Middle frontal gyrus (tissue), 1 donor: Measurements from ENCODE around the gene TGFBR2.
A peak's percentile ranks its signal among the peaks of the same experiment; 100 is the strongest.

Experiments used
- DNase-seq: peaks from one replicate; pipeline ENCODE4 v3.0.0-alpha.2; 2015; ENCODE audit warnings: low spot score; ENCODE audit errors: extremely low spot score

TGFBR2 gene

DNA sequence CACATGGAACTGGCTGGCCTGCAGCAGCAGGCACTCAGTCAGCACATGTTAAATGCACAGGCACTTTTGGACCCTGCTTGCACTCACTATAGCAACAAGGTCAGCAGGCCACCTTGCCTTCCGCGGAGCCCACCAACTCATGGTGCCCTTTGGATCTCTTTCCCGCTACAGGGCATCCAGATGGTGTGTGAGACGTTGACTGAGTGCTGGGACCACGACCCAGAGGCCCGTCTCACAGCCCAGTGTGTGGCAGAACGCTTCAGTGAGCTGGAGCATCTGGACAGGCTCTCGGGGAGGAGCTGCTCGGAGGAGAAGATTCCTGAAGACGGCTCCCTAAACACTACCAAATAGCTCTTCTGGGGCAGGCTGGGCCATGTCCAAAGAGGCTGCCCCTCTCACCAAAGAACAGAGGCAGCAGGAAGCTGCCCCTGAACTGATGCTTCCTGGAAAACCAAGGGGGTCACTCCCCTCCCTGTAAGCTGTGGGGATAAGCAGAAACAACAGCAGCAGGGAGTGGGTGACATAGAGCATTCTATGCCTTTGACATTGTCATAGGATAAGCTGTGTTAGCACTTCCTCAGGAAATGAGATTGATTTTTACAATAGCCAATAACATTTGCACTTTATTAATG lies 85.0 kb downstream of the TGFBR2 start:
- DNase-seq, result no peak

DNA sequence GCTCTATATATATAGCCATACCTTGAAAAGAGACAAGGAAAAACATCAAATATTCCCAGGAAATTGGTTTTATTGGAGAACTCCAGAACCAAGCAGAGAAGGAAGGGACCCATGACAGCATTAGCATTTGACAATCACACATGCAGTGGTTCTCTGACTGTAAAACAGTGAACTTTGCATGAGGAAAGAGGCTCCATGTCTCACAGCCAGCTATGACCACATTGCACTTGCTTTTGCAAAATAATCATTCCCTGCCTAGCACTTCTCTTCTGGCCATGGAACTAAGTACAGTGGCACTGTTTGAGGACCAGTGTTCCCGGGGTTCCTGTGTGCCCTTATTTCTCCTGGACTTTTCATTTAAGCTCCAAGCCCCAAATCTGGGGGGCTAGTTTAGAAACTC lies 85.5 kb downstream of the TGFBR2 start:
- DNase-seq, result no peak

DNA sequence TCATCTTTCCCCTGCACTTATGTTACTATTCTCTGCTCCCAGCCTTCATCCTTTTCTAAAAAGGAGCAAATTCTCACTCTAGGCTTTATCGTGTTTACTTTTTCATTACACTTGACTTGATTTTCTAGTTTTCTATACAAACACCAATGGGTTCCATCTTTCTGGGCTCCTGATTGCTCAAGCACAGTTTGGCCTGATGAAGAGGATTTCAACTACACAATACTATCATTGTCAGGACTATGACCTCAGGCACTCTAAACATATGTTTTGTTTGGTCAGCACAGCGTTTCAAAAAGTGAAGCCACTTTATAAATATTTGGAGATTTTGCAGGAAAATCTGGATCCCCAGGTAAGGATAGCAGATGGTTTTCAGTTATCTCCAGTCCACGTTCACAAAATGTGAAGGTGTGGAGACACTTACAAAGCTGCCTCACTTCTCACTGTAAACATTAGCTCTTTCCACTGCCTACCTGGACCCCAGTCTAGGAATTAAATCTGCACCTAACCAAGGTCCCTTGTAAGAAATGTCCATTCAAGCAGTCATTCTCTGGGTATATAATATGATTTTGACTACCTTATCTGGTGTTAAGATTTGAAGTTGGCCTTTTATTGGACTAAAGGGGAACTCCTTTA lies 86.2 kb downstream of the TGFBR2 start:
- no peak for DNase-seq

DNA sequence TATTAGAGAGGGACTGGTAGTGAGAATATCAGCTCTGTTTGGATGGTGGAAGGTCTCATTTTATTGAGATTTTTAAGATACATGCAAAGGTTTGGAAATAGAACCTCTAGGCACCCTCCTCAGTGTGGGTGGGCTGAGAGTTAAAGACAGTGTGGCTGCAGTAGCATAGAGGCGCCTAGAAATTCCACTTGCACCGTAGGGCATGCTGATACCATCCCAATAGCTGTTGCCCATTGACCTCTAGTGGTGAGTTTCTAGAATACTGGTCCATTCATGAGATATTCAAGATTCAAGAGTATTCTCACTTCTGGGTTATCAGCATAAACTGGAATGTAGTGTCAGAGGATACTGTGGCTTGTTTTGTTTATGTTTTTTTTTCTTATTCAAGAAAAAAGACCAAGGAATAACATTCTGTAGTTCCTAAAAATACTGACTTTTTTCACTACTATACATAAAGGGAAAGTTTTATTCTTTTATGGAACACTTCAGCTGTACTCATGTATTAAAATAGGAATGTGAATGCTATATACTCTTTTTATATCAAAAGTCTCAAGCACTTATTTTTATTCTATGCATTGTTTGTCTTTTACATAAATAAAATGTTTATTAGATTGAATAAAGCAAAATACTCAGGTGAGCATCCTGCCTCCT lies 87.2 kb downstream of the TGFBR2 start:
- peak; percentile 71 for DNase-seq

DNA sequence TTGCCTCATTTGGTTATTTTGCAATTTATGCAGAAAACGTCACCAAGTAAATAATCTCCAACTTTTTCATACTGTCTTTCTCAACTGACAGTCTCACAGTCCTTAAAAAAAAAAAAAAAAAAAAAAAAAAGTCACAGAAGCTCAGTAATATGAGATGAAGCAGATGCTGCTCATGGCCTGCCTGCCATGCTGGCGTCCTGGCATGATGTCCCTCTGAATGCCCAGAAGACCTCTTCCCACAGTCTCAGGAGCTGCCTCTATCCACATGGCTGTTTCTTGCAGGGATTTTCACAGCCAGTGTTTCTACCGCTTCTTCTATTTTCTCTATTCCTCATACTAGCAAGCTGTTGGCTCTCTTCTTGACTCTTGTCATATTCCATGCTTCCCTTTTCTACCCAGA lies 87.7 kb downstream of the TGFBR2 start:
- DNase-seq, result no peak

DNA sequence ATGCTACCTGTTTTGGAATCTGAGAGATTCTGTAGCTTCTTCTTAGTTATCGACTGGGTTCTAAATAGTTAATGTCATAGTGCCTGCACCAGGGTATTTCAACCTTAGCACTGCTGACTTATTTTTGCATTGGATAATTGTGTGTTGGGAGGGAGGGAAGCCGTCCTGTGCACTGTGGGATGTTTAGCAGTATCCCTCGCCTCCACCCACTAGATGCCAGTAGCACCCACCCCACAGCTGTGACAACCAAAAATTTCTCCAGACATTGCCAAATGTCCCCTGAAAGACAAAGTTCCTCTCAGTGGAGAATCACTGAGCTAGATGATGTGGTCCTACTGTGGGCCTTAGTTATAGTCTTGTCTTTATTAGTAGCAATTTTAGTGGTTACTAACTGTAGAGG lies 88.3 kb downstream of the TGFBR2 start:
- no peak for DNase-seq

DNA sequence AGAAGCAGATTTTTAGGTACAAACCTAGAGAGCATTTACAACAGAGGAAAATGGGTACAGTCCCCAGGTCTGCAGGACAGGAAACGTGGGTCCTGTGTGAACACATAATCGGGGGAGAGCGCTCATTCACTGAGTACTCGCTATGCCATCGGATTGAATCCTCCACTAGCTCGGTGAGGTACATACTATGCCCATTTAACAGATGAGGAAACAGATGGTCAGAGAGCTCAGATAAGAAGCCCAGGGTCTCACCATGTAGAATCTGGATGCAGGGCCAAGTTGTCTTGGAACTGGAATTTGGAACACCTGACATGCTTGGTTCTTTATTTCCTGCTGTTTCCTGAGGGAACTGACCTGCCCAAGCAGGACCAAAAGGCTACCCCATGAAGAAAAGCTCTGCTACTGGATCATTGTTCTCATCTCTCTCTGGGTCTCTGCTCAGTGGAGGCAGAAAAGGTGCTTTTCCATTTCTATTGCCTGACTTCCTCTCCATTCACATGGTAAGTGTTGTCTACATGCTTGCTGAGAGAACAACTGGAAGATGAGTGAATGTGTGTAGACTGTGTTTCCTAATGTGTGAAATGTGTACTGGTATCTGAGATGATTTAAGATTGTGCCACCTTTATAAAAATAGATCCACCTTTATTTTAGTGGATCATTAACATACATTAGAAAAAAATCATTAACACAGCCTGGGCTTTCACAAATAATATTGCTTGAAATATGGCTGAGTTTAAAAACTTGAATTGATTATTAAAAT lies 89.1 kb downstream of the TGFBR2 start:
- DNase-seq, result no peak

DNA sequence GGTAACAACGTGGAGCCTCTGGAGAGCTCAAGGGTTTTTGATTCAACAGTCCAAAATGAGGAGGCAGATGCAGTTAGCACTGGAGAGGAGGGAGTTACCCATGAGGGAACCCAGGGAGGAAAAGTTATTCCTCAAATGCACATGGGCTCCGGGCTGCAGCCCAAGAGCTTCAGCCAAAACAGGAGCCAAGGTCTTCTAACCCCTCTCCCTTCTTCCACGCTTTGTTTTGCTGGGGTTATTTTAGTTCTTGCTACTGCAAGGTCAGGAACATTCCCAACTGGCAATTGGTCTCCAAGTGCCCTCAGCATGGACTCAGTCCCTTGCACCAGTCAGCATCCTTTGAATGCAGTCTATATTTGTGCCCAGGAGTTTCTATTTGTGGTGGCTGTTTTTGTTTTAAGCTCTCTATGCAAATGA lies 90.0 kb downstream of the TGFBR2 start:
- DNase-seq, result no peak

DNA sequence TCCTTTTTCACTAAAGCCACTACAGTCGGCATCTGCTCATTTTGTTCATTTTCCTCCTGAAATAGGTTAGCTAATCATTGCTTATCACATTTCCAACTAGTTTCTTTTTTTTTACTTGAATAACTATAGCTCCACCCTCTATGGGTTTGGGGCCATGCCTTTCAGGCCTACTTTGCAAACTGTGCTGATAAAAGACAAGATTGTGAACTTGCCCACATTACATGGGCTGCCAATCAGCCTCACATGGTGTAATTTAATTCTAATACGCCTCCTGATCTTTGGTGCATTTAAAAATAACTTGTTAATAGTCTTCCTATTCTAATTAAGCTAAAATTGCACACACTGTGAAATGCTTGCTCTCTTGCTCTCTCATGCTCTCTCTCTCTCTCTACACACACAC lies 90.5 kb downstream of the TGFBR2 start:
- DNase-seq, result no peak

DNA sequence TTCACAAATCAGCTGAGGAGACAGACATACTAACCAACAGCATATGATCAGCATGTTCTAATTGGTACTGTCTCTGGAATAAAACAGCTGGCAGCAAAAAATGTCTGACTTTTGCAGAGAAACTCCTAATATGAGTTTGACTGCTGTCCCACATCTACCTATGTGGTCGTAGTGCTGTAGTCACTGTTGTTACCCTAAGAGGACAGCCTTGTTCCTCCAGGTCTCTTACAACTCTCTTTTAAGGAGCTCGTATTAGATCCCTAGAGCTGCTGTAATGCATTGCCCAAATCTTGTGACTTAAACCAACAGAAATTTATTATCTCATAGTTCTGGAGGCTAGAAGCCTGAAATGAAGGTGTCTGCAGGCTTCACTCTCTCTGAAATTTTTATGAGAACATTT lies 92.1 kb downstream of the TGFBR2 start:
- DNase-seq, result no peak

DNA sequence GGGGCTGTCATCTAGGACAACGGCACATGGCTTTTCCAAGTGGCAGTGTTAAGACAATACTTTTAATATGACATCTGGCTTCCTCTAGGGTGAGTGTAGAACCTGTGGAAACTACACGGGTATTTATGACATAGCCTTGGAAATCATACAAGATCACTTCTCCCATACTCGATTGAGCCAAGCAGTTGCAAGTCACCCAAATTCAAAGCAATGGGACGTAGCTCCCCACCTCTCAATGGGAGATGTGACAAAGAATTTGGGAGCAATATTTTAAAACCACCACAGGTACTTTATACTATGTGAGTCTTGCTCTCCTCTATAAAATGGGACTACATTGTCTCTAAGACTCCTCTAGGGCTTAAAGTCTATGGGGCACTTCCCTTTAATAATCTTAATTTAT lies 93.5 kb downstream of the TGFBR2 start:
- DNase-seq, result no peak

DNA sequence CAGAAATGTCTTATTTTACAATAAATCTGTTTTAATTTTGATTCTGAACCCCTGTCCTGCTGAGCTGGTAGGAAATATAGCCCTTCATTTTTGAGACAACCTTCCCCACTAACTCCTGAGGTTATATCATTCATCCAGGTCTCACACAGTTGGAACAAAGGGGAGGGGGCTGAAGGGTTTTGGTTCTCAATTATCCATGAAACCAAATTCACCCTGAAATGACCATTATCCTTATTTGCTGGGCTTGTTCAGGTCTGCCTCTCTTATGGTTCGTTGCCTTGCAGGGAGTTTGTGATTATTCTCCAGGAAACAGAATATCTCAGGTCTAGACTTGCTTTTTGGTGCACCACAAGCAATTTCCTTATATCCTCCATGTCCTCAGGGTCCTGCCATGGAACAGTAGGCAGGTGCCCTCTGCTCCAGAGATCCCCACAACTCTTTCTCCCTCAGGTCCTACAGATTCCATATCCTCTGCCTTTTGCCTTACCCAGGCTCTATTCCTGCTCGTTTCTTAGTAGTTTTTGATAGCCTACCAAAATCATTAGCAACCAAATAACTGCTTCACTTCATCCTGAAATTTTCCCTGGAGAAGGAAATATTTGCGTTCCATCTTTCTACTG lies 94.4 kb downstream of the TGFBR2 start:
- no peak for DNase-seq

DNA sequence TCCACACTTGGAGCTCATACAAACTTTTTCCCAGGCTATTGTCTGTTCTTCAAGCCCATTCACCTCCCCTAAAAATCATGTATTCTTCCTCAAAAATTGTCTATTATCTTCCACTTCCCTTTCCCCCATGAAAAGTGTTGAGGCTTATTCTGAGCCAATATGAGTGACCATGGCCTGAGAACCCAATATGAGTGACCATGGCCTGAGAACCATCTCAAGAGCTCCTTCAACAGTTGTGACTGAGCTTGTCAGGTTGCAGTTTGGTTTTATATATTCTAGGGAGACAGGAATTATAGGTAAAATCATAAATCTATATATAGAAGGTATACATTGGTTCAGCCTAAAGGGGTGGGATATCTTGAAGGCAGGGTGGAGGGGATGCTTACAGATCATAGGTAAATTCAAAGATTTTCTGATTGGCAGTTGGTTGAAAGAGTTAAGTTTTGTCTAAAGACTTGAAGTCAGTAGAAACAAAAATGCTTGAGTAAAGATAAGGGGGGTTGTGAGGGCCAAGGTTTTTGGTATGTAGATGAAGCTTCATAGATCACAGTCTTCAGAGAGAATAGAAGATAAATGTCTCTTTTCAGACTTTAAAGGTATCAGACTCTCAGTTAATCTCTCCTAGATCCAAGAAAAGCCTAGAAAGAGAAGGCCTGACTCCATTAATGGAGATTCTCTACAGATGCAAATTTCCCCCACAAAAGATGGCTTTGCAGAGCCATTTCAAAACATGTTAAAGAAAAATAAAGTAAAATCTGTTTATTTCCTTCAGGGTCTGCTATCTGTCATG lies 95.8 kb downstream of the TGFBR2 start:
- no peak for DNase-seq

DNA sequence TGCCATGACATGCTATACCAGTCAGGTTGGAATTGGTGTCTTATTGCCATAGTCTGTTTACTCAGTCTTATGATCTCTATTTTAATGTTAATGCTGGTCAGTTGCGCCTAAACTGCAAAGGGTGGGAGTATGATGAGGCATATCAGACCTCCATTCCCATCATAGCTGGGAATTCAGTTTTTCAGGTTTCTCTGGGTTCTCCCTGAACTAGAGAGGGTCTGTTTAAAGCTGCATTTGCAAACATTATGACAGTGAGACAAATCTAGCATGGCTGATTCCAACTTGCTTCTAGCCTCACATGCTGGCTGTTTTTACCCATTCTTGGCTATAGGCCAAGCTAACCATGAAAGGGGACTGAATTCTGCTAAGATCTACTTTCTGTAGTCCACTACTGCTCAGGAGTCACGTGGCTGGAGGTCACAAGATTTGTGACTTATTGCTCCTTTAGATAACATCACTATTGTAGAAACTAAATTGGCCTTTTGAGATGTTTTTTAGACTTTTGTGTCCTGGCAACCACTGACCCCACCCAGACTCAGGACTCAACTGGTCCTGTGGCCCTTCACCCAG lies 96.5 kb downstream of the TGFBR2 start:
- DNase-seq, result no peak

DNA sequence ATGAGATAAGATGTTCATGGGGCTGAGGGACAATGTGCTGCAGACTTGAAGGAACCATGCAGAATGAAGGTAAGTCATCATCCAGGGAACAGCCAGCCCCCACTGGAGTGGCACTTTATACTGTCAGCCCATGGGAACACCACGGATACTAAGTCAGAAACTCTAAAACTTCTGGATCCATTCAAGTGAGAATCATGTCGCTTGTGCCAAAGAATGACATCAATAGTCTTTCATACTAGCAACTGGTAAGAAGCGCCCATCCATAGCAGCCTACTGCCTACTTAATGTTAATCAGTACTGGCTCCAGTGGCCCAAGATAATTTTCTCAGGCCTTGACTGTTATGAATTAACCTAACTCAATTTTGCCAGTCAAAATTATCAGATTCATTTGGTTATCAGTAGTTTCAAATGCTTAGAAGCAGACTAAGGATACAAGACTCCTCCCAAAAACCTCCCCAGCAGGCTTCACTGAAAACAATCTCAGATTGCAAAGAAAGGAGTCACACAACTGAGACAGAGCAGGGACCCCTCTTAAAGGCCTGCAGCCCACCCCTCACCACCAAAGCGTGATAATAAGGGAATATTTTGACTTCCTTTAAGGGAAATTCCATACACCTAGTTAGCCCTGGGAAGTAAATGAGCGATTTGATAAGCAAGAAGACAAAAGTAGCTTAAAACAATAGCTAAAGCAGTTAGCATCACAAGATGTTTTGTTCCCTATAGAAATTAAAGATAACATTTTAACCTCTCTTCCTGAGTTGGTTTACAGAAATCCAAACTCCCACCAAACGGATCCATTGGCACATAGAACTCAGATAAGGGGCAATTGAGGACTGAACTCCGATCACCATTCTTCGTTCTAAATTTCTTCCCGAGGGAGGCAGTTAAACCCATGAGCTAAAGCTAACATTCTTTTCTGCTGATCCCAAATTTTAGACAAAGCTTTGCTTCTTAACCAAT lies 98.8 kb downstream of the TGFBR2 start:
- no peak for DNase-seq

DNA sequence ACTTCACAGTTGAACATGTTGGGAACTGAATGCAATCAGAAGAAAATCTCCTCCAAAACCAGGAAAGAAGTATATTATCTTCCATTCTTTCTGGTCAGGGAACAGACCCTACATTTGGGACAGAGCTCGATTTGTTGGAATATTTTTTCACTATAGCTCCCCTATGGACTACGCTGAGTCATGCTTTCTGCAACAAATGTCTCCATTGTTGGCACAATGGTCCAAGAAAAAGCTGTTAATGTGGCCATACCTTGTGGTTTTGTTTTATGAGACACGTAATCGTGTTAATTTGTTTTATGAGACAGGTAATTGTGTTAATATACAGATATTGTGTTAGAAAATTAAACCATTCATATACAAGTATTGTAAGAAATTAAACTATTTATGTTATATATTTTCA lies 101.4 kb downstream of the TGFBR2 start:
- DNase-seq, result no peak

DNA sequence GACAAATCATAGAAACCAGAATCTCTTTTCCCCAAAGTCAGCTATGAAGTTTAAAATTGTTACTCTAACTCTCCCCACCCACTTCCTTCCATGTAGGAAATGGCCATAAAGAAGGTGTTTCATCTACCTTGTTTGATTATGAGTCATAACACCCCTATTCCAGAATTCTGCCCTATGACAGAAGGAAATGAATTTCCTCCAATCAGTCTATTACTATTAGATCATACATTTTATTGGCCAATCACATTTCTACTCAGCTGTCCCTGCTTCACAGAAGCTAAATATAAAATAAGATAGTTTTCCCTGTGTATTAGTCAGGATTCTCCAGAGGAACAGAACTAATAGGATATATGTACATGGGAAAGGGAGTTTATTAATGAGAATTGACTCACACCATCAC lies 102.1 kb downstream of the TGFBR2 start:
- no peak for DNase-seq

DNA sequence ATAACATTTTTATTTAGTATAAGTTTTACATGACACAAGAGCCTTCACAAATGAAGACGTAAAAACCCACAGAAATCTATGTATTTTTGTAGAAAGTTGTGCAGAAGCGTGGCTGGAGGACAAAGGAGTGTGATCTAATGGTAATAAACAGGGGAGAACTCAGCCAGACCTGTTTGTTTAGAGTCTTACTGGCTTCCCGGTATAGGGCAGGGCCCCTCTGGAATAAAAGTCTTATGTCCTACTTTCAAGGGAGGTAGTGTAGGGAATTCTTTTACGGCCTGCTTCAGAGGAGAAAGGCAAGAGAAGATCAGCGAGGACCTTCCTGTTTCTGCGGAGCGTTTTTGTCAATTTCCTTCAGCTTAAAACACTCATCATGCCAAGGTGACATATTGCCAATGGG lies 103.6 kb downstream of the TGFBR2 start:
- no peak for DNase-seq

DNA sequence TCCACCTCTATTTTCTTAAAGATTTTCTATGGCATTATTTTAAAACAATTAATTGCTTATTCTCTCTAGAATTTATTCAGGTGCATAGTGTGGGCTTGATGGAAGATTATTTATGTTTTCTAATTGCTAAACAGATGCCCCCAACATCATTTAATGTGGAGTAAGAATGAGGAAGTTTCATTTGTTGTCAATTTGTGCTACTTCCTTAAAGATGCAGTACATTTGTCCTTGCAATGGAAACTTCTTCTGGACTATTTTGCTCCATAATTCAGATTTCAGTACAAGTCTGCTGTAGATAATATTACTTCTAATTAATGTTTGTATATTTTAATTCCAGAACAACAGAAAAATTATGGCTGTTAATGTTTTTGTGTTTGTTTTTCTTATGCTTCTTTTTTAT lies 104.8 kb downstream of the TGFBR2 start:
- DNase-seq, result no peak

DNA sequence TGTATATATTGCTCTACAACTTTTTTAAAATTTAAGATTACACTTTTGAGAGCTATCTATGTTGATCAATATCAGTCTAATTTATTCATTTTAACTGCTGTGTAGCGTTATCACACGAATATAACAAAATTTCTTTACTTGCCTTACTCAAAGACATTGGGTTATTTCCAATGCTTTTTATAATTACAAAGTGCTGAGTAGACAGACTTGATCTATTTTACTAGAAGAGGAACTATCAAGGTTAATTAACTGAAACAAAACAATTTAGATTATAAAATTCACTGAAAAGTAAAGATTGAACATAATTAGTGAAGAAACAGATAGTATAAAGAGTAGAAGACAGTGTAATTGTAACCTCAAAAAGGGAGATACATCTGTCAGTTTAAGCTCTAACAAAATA lies 105.5 kb downstream of the TGFBR2 start:
- no peak for DNase-seq
